Left lobe of liver (tissue), 2 donors: ENCODE data around the gene TSEN2. TPM values are rescaled to one million over a fixed set of nuclear protein-coding genes. Genes with fewer than 3 reads are reported as not detected.

ENCODE experiments used
- ATAC-seq: fragments of 200-7000 bp; cut with Tn5 transposase; one replicate; pipeline ENCODE4 v1.9.1; 2020; ENCODE audit warnings: mild to moderate bottlenecking, moderate library complexity
- DNase-seq: peaks from one replicate; pipeline ENCODE4 v3.0.0-alpha.2; 2020; ENCODE audit warnings: low spot score
- total RNA-seq: library from RNA; stranded (reverse); gene quantifications from one replicate; pipeline ENCODE4 v1.2.1, GENCODE V29; 2021
- donor health status: DM: no; HTN: no; CAD: no; lungs with moderate emphysema.
- donor health status: DM: no; HTN: yes; CAD: no.

TSEN2 gene
- total RNA-seq, 1 donor from 2014 or later, result 4.8 TPM

DNA sequence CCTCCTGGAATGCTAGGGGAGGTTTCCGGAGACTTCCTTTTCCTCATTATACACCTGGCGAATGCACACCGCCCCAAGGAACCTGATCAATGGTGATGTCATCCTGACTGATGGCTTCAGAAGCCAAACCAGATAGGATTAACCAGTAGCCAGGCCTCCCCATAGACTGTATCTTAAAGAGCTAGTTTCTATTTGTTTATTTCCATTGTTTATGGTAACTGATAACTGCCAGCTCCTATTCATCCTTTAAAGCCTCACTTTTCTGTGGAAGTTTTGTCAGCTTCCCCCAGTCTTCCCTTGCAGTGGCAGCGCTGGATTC lies 61.2 kb downstream of the TSEN2 start, which contains the start of gene MKRN2OS:
TSS of gene MKRN2OS (minus strand) at position 27 of the 319 bp plus-strand sequence. CDS start 35 bp downstream, outside the sequence.
- peak; percentile 56 for ATAC-seq

DNA sequence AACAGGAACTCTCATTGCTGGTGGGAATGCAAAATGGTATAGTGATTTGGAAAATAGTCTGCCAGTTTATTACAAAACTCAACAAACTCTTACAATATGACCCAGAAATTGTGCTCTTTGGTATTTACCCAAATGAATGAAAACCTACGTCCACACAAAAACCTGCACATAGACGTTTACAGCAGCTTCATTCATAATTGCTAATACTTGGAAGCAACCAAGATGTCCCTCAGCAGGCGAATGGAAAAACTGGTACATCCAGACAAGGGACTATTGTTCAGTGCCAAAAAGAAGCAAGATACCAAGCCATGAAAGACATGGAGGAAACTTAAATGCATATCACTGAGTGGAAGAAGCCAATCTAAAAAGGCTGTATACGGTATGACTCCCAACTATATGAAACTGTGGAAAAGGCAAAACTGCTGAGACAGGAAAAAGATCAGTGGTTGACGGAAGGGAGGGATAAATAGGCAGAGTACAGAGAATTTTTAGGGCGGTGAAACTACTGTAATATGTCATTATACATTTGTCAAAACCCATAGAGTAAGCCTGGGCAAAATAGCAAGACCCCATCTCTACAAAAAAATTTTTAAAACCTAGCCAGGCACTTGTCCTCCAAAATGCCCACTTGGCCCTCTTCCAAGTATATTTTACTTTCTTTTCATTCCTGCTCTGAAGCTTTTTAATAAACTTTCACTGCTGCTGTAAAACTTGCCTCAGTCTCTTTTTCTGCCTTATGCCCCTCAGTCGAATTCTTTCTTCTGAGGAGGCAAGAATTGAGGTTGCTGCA lies 65.9 kb downstream of the TSEN2 start:
- DNase-seq (no peak), ATAC-seq (no peak)

More for the DNA sequence above, 61.2 kb downstream of the TSEN2 start, which contains the start of gene MKRN2OS:
- DNase-seq, result no peak

DNA sequence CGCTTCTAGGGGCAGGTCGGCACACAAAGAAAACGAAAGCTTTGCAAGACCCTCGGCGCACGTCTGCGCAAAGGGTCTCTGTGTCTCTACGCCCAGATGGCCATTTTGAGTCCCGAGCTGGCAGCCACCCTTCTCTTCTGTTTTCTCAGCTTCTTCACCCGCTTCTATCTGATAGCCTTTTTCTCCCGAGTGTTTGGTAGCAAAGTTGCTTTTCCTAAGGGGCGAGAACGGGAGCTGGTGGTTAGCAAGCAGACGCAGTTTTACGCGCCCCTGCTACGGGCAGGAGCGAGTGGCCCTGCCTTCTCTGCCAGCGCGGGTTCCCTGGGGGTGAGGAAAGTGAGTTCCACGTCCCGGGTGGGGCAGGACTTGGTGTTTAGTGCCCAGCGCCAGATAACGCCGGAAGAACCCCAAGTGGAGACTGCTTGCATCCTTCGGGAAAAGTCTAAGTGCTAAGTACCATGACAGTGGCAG lies 69.7 kb downstream of the TSEN2 start:
- no peak for ATAC-seq

DNA sequence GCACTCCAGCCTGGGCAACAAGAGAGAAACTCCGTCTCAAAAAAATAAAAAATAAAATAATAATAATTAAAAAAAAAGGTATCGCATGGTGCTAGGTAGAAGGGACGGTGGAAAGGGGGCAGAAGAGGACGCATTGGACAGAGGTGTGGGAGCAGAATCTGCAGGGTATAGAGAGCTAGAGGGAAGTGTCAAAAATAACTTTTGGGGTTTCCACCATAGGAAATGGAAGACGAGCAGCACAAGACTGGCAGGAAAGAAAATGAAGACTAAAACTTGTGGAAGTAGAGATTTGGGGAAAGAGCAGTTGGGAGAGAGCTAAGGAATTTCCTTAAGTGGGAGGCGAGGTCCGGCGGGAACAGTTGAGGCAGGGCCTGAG lies 72.0 kb downstream of the TSEN2 start:
- ATAC-seq (peak; percentile 2), DNase-seq (no peak)

More for the DNA sequence above, 69.7 kb downstream of the TSEN2 start:
- no peak for DNase-seq

DNA sequence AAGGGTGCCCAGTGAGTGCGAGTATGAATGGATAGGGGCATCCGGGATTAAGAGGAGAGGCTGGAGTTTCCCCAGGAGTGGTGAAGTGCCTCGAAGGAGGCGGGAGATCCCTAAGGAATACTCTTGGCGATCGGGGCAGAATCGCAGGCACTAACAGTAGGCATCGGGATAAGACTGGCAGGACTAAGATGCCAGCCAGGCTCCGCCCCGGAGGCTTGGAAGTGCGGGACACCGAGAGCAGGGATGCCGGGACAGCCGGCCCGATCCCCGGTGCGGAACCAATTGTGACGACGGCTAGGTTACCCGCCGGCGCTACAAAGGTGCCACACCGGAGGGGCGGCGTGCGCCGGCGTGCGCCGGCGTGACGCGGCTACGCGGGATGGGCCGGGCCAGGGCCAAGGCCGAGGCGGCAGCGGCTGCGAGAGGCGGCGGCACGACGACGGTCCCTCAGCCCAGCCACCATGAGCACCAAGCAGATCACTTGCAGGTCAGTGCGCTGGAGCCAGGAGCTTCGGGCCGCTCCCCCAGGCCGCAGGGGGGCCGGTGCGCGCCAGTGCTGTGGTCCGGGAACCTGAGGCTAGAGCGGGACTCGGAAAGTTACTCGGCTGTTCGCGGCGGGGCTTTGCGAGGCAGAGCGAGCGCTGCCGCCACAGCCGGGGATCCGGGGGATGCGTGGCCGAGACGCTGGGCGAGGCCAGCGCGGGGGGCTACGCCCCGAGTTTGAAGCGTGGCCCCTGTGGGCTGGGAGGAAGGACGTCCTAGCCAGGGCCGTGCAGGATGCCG lies 72.6 kb downstream of the TSEN2 start, which contains the start of gene MKRN2:
TSS of gene MKRN2 (plus strand) at position 398 of the 783 bp plus-strand sequence. CDS start at position 462, 64 bp downstream.
- DNase-seq, result peak; percentile 92
- ATAC-seq, result peak; percentile 94

DNA sequence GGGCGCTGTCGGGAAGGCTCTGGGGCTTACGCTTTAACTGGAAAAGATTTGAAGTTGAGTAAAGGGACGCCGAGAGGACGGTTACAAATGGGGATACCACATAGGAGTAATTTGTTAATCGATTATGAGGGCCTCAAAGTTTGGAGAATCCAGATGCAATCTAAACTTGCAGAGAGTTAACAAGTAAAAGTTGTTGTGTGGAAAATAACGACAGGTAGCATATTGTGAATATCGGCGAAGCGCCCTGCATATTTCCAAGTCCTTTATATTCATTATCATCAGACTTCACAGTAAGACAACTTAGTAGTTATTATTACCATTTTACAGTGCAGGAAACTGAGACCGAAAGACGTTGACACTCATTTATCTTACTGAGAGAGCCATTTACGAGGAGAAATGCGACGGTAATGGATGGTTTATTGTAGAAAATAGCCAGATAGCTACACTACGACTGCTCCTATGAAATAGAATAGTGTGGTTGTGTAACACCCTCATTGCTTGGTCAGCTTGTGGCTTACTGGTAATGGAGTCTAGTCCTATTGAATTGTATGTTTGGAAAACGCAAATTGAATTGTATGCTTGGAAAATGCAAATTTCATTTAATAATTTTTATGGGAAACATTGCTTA lies 73.3 kb downstream of the TSEN2 start:
- DNase-seq, result no peak
- peak; percentile 43 for ATAC-seq

DNA sequence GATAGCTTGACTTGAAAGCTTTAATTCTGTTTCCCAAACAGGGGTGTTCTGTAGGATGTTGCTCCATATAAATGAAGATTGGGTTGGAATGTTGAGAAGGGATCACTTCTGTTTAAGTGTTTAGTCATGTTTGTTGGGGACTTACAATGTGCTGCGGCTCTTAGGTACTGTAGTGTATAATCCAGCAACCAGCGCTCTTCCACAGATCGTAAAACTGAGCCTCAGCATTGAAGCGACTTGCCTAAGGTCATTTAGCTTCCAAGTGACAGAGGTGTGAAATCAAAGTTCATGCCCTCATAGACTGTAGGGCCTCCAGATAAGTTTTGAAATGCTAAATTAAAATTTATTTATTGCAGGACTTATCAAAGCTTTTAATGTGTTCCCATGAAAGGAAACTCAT lies 74.4 kb downstream of the TSEN2 start:
- ATAC-seq (no peak), DNase-seq (no peak)

DNA sequence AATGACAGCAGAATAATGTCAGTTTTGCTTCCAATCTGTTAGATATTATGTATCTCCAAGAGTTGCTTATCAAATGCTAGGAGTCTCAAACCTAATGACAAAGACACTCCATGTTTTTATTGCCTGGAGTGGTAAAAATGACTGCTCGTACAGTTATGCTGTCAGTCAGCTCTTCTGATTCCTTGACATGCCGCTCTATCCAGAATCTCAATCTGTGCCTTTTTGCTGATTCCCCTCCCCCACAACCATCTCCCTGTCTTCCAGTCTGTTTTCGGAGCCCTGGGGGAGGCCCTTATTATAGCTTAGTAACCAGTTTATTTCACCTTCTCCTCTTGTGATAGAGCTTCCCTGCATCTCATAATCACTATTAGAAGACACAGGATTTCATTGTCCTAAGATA lies 75.2 kb downstream of the TSEN2 start:
- ATAC-seq (no peak), DNase-seq (no peak)

DNA sequence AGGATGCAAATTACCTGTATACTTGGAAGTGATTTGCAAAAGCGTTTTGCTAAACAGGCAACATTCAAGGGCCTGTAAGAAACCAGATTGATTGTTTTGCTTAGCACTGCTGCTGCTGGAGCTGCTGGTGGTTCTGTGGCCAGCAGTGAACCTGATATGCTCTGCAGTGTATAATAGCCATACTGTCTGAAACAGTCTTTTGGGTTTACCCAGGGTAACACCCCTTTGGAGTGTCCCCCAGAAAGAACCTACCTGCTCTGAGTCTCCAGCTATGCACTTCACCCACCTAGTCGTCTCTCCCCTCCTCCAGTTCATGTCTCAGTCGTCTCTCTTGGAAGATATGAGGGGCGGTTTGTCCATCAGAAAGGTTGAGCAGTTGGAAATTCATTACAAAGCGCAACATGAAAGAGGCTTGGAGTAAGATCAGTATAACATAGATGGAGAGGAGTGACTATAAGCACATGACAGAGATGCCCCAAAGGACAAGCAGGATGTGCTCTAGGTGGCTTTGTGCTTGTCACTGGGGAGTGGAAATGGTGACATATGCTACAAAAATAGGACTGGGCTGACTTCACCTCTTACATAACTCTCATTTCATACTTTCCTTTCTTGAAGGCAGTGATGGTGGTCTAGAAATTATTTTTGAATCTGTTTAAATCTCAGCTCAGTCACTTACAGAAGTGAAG lies 76.4 kb downstream of the TSEN2 start:
- ATAC-seq, result no peak
- no peak for DNase-seq

DNA sequence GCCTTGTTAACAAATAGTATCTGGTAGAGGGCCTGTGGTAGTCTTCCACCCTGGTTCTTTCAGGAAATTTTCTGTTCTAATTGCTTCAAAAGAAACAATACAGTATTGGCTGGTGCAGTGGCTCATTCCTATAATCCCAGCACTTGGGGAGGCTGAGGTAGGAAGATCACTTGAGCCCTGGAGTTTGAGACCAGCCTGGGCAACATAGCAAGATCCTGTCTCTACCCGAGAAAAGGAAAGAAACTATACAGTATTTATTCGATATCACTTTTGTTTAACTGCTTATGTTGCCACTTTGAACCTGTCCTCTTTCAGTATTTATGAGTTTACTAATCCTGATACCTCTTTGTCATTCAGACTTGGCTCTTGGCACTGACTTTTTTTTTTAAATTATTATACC lies 77.1 kb downstream of the TSEN2 start:
- ATAC-seq, result no peak

DNA sequence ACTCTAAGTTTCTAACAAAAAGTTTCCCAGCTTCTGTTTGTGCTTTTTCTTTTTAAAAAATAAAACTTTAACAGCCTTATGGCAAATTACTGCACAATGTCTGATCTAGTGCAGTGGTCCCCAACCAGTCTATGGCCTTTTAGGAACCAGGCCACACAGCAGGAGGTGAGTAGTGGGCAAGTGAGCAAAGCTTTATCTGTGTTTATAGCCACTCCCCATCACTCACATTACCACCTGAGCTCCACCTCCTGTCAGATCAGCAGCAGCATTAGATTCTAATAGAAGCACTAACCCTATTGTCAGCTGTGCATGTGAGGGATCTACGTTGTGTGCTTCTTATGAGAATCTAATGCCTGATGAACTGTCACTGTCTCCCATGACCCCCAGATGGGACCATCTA lies 78.2 kb downstream of the TSEN2 start:
- DNase-seq (no peak), ATAC-seq (no peak)

More for the DNA sequence above, 77.1 kb downstream of the TSEN2 start:
- DNase-seq, result no peak

DNA sequence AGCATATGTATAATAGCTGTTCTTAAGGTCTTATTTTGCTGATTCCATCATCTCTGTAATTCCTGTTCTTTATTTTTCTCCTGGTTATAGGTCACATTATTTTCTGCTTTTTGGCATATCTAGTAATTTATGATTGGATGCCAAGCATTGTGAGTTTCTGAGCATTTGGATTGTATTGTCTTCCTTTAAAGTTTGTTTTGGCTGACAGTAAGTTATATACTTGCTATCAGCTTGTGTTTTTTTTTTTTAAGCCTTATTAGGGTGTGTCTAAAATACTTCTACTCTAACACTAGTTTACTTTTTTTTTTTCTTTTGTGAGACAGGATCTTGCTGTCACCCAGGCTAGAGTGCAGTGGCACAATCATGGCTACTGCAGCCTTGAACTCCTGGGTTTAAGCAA lies 82.7 kb downstream of the TSEN2 start:
- no peak for DNase-seq
- ATAC-seq, result no peak

DNA sequence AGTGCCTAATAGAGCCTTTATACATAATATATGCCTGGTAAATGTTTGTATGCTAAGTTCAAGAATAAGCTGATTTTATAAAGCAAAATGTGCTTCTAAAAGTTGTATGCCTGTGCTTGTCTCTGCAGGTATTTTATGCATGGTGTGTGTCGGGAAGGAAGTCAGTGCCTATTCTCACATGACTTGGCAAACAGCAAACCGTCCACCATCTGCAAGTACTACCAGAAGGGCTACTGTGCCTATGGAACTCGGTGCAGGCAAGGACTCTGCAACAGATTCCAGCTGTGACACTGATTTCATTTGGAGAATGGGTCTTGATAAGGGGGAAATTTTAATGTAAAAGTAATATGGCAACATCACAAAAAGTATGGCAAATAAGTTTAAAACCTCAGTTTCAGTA lies 84.5 kb downstream of the TSEN2 start:
- ATAC-seq (no peak), DNase-seq (no peak)

DNA sequence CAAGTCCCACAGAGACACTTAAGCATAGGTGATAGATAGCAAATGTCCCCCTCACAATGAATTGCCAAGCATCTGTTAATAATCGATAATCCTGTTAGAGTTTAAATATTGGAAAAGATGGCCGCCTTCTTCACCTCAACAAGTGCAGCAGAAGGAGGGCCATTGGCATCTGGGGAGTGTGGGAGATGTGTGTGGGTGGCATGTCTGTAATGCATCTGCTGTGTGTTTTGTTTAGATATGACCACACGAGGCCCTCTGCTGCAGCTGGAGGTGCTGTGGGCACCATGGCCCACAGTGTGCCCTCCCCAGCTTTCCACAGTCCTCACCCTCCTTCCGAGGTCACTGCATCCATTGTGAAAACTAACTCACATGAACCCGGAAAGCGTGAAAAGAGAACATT lies 85.6 kb downstream of the TSEN2 start:
- ATAC-seq, result no peak
- no peak for DNase-seq

DNA sequence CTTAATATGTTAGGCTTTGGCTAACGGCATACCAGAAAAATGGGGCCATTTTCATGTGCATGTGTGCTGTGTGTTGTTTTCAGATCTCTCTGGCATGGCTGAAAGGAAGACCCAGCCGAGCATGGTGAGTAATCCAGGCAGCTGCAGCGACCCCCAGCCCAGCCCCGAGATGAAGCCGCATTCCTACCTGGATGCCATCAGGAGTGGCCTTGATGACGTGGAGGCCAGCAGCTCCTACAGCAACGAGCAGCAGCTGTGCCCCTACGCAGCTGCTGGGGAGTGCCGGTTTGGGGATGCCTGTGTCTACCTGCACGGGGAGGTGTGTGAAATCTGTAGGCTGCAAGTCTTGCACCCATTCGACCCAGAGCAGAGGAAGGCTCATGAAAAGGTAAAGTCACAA lies 87.7 kb downstream of the TSEN2 start:
- no peak for DNase-seq
- no peak for ATAC-seq

DNA sequence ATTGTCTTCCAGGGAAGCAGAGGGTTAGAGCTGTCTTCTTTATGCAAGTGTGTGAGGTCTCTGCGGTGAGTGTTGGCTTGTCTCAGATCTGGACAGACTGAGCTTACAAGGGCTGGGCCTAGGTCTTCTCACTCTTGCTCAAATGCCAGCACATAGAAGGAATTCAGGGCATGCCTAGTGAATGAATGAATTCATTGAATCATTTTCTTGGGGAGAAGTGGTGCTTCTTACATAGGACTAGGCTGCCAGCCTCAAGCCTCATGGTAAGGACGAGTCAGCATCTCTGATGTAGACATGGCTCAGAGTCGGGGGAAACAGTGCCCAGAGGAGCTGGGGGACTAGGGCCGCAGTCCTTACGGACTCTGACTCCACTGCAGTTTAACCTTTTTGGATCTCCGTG lies 89.9 kb downstream of the TSEN2 start:
- DNase-seq, result no peak
- ATAC-seq, result no peak

DNA sequence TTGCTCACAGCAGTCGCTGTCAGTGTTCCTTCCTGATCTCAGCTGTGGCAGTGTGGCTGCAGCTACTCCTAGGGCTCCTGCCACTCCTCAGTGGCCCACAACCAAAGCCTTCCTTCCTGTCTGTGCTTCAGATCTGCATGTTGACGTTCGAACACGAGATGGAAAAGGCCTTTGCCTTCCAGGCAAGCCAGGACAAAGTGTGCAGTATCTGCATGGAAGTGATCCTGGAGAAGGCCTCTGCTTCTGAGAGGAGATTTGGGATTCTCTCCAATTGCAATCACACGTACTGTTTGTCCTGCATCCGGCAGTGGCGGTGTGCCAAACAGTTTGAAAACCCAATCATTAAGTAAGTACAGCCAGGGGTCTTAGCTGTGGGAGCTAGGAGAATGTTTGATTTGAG lies 90.4 kb downstream of the TSEN2 start:
- DNase-seq (no peak), ATAC-seq (peak; percentile 36)

DNA sequence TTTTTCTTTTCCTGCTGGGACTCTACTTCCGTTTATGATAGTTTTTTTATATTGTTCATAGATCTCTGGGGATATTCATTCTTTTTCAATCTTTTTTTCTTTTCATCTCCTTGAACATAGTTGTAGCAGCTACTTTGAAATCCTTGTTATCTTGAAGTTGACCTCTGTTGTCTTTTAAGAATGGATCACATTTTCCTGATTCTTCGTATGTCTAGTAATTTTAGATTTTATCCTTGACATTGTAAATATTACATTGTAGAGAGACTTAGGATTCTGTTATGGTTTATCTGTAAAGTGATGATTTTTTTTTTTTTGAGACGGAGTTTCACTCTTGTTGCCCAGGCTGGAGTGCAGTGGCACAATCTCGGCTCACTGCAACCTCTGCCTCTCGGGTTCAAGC lies 93.1 kb downstream of the TSEN2 start:
- ATAC-seq (no peak), DNase-seq (no peak)

DNA sequence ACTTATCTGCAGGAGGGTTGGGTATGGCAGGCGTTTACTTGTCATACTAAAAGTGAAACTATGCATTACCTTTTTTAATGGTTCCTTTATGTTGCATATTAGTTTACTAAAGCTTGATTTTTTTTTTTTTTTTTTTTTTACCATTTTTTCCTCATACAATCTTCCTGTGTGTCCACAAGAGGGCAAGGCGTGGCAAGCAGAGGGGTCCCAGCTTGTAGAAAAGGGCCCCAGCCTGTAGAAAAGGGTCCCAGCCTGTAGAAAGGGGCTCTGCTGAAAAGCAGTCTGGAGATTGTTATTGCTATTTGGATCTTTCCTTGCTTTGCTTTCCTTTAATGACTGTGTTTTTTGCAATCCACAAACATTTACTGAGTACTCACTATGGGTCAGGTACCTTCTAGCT lies 94.5 kb downstream of the TSEN2 start:
- no peak for ATAC-seq
- no peak for DNase-seq

DNA sequence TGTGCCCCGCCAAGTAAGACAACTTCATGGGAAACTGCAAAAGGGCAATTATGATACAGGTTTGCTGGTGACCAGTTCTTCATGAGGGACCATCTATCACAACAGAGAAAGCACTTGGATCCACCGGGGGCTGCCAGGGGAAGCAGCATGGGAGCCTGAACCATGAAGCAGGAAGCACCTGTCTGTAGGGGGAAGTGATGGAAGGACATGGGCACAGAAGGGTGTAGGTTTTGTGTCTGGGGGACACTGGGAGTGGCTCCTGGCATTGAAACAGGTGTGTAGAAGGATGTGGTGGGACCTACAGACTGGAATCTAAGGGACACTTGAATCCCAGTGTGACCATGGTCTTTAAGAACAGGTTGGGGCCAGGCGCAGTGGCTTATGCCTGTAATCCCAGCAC lies 95.2 kb downstream of the TSEN2 start:
- DNase-seq (no peak), ATAC-seq (no peak)

DNA sequence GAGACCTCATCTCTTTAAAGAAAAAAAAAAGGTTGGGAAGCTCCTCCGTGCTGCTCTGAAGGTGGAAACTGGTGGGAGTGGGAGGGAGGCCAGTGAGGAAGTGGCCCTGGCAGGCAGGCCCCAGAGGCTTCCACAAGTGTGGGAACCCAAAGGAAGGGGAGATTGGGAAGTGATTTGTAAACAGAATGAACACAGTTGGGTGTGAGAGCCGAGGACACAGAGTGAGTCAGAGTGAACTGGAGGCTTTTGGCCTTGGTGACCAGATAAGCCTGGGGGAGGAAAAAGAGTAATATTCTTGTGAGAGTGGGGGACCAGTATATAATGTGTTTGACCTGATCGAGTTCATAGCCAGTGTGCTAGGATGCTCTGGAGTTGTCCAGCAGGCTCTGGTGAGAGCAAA lies 95.6 kb downstream of the TSEN2 start:
- DNase-seq (no peak), ATAC-seq (peak; percentile 8)
